Aorta (tissue), 5 donors: ENCODE measurements around the gene NEK10. TPM values are rescaled to one million over a fixed set of nuclear protein-coding genes. Genes with fewer than 3 reads are reported as not detected.

Experiments used
- ATAC-seq: fragments of 200-7000 bp; cut with Tn5 transposase; one replicate; pipeline ENCODE4 v1.9.1; 2022; ENCODE audit warnings: moderate library complexity; ENCODE audit not compliant: low FRiP score
- DNase-seq, 2 donors: peaks; one replicate each; pipeline ENCODE4 v3.0.0-alpha.2; 2020
- H3K27ac ChIP-seq, 2 donors: one replicate each; pipeline ENCODE4 v1.5.1; 2013; ENCODE audit warnings: low read length in 2 of 2, mild to moderate bottlenecking in 2 of 2, moderate library complexity in 2 of 2, control low read depth in 1 of 2, inconsistent platforms in 1 of 2, low read depth in 1 of 2
- H3K27me3 ChIP-seq, 2 donors: one replicate each; pipeline ENCODE4 v1.6.1; 2013; ENCODE audit warnings: control low read depth in 1 of 2, low read length in 1 of 2, mild to moderate bottlenecking in 1 of 2, moderate library complexity in 1 of 2; ENCODE audit not compliant: insufficient read depth in 2 of 2, control insufficient read depth in 1 of 2
- H3K36me3 ChIP-seq, 2 donors: one replicate each; pipeline ENCODE4 v1.6.1; 2013; ENCODE audit warnings: control low read depth in 1 of 2, low read length in 1 of 2, mild to moderate bottlenecking in 1 of 2; ENCODE audit not compliant: insufficient read depth in 2 of 2, control insufficient read depth in 1 of 2
- H3K4me1 ChIP-seq, 2 donors: one replicate each; pipeline ENCODE4 v1.6.1; 2013; ENCODE audit warnings: low read length in 2 of 2, control low read depth in 1 of 2, mild to moderate bottlenecking in 1 of 2, moderate library complexity in 1 of 2; ENCODE audit not compliant: insufficient read depth in 2 of 2, control insufficient read depth in 1 of 2
- H3K4me3 ChIP-seq, 2 donors: one replicate each; pipeline ENCODE4 v1.5.1; 2013; ENCODE audit warnings: low read length in 2 of 2, control low read depth in 1 of 2, mild to moderate bottlenecking in 1 of 2
- H3K9me3 ChIP-seq: one replicate; pipeline ENCODE4 v1.6.1; 2013; ENCODE audit warnings: mild to moderate bottlenecking, low read length; ENCODE audit not compliant: control insufficient read depth
- WGBS, 2 donors: extraction: QIAGEN DNeasy Blood & Tissue Kit; methylation state at CpG; one replicate each; pipeline ENCODE4 v1.1.7; 2013; 5-methylcytosine and 5-hydroxymethylcytosine counted together
- intact Hi-C, 2 donors: fragments of 100-400 bp; cut with DNase I; formaldehyde crosslinking; loops; one replicate each; pipeline versions ENCODE4 v1.14.2 to v1.15.0; 2022
- polyA plus RNA-seq, 2 donors: library from polyadenylated mRNA; stranded (reverse); fragments of 200-250 nt; gene quantifications; one replicate each; pipeline ENCODE4 v1.2.3, GENCODE V29; 2013
- total RNA-seq, 2 donors: library from RNA; stranded (reverse); fragmentation: NEBNext Ultra II Directional; extraction: Animal tissue kit (Norgen Biotek cat#: 25700); gene quantifications; one replicate each; pipeline ENCODE4 v1.2.1, GENCODE V29; 2021
- donor health status: healthy with polysubstance abuse.
- donor health status: Bipolar disorder and iron deficiency.
- donor health status: DM: no; HTN: no; CAD: no.
- donor health status: DM: no; HTN: no; CAD: no.
- donor health status: DM: yes; HTN: yes; CAD: no.

Gene NEK10
- total and polyA plus RNA-seq, 4 donors = 0.08 to 3.5 (median 0.71) TPM

- DNase-seq (peak in 1 of 2 donors; percentile 55), ATAC-seq (no peak)
- peaks cover 1% of the 10 kb centered on the region for H3K9me3 ChIP-seq
- no peaks in the 10 kb centered on the region for H3K27me3 ChIP-seq
- H3K27ac ChIP-seq = no peak overlapping the region
- no peak overlapping the region for H3K4me3 ChIP-seq
- 32 to 34% methylated on average over 7 of the region's 7 CpGs for WGBS, 2 donors
- no peaks in the 10 kb centered on the region for H3K36me3 ChIP-seq
- H3K4me1 ChIP-seq = no peaks in the 10 kb centered on the region
- intact Hi-C loops = no loop called here
Measured at GRCh38 chr3:27253831-27254230, 115.4 kb downstream of the NEK10 start.

- H3K9me3 ChIP-seq = peaks cover 1% of the 10 kb centered on the region
- H3K4me1 ChIP-seq = no peaks in the 10 kb centered on the region
- ATAC-seq (no peak), DNase-seq (no peak)
- H3K4me3 ChIP-seq = no peak overlapping the region
- H3K27me3 ChIP-seq = no peaks in the 10 kb centered on the region
- H3K27ac ChIP-seq = no peak overlapping the region
- no peaks in the 10 kb centered on the region for H3K36me3 ChIP-seq
- WGBS, 2 donors = 74 to 78% methylated on average over 1 of the region's 1 CpG
- intact Hi-C loops = no loop called here
Measured at GRCh38 chr3:27253391-27253790, 115.8 kb downstream of the NEK10 start.

- Histone ChIP-seq H3K4me3 (no peak overlapping the region), H3K27ac (no peak overlapping the region), H3K4me1 (no peaks in the 10 kb centered on the region), H3K9me3 (peaks cover 1% of the 10 kb centered on the region), H3K27me3 (no peaks in the 10 kb centered on the region), H3K36me3 (no peaks in the 10 kb centered on the region)
- DNase-seq (no peak), ATAC-seq (no peak)
- intact Hi-C loops = no loop called here
Measured at GRCh38 chr3:27252646-27253045, 116.5 kb downstream of the NEK10 start.

- Histone ChIP-seq H3K4me3 (no peak overlapping the region), H3K4me1 (no peaks in the 10 kb centered on the region), H3K9me3 (no peaks in the 10 kb centered on the region), H3K36me3 (no peaks in the 10 kb centered on the region), H3K27me3 (no peaks in the 10 kb centered on the region), H3K27ac (no peak overlapping the region)
- DNase-seq = no peak
- WGBS, 2 donors = 86 to 93% methylated on average over 2 of the region's 2 CpGs
- no peak for ATAC-seq
- intact Hi-C loops = no loop called here
Measured at GRCh38 chr3:27244374-27244773, 124.8 kb downstream of the NEK10 start.

- no peak overlapping the region for H3K27ac ChIP-seq
- H3K27me3 ChIP-seq = no peaks in the 10 kb centered on the region
- no peaks in the 10 kb centered on the region for H3K4me1 ChIP-seq
- no peak overlapping the region for H3K4me3 ChIP-seq
- intact Hi-C loops = no loop called here
- DNase-seq (no peak), ATAC-seq (no peak)
- no peaks in the 10 kb centered on the region for H3K9me3 ChIP-seq
- H3K36me3 ChIP-seq = no peaks in the 10 kb centered on the region
Measured at GRCh38 chr3:27239951-27240350, 129.2 kb downstream of the NEK10 start.

- no peaks in the 10 kb centered on the region for H3K27me3 ChIP-seq
- 86 to 94% methylated on average over 2 of the region's 2 CpGs for WGBS, 2 donors
- H3K27ac ChIP-seq = no peak overlapping the region
- ATAC-seq (no peak), DNase-seq (no peak)
- H3K36me3 ChIP-seq = no peaks in the 10 kb centered on the region
- no peaks in the 10 kb centered on the region for H3K4me1 ChIP-seq
- no peaks in the 10 kb centered on the region for H3K9me3 ChIP-seq
- intact Hi-C loops = no loop called here
- no peak overlapping the region for H3K4me3 ChIP-seq
Measured at GRCh38 chr3:27228805-27229204, 140.4 kb downstream of the NEK10 start.

GRCh38 chr3:27224197-27224596, 145.0 kb downstream of the NEK10 start:
- H3K27me3 ChIP-seq = no peaks in the 10 kb centered on the region
- ATAC-seq (no peak), DNase-seq (no peak)
- no peaks in the 10 kb centered on the region for H3K9me3 ChIP-seq
- intact Hi-C loops = no loop called here
- no peaks in the 10 kb centered on the region for H3K36me3 ChIP-seq
- no peak overlapping the region for H3K4me3 ChIP-seq
- H3K27ac ChIP-seq = no peak overlapping the region
- peaks cover 0 to 2% of the 10 kb centered on the region in 2 donors for H3K4me1 ChIP-seq
- WGBS, 2 donors = 76 to 82% methylated on average over 3 of the region's 3 CpGs

GRCh38 chr3:27221264-27221932, 147.8 kb downstream of the NEK10 start:
- no peak for ATAC-seq
- H3K4me3 ChIP-seq = no peak overlapping the region
- no peak for DNase-seq
- intact Hi-C loops = no loop called here
- H3K27ac ChIP-seq = no peak overlapping the region
- no peaks in the 10 kb centered on the region for H3K9me3 ChIP-seq
- no peaks in the 10 kb centered on the region for H3K36me3 ChIP-seq
- H3K27me3 ChIP-seq = no peaks in the 10 kb centered on the region
- H3K4me1 ChIP-seq = peaks cover 0 to 2% of the 10 kb centered on the region in 2 donors
- 14 to 19% methylated on average over 1 of the region's 1 CpG for WGBS, 2 donors

- Histone ChIP-seq H3K27ac (no peak overlapping the region), H3K36me3 (no peaks in the 10 kb centered on the region), H3K9me3 (no peaks in the 10 kb centered on the region), H3K4me3 (no peak overlapping the region), H3K27me3 (no peaks in the 10 kb centered on the region), H3K4me1 (peaks cover 0 to 2% of the 10 kb centered on the region in 2 donors)
- DNase-seq = no peak
- intact Hi-C loops = no loop called here
- ATAC-seq = no peak
Measured at GRCh38 chr3:27220166-27220565, 149.0 kb downstream of the NEK10 start.
